H1 (cell line): ENCODE measurements around the gene CHST11. TPM values are rescaled to one million over a fixed set of nuclear protein-coding genes. Genes with fewer than 3 reads are reported as not detected.

Experiments
- CTCF ChIA-PET: fragments of 300-600 bp; sonication (Branson Sonifier 250); formaldehyde crosslinking; loops from one replicate; lab custom pipeline; 2021; ENCODE audit not compliant: partially characterized antibody; lab: Charles Lee
- POLR2A ChIA-PET: fragments of 300-600 bp; sonication (Branson Sonifier 250); formaldehyde crosslinking; loops from one replicate; lab custom pipeline; 2021; ENCODE audit warnings: inconsistent platforms; ENCODE audit not compliant: partially characterized antibody; lab: Charles Lee
- DNase-seq, 2 experiments: peaks; one replicate each; pipeline versions ENCODE4 v3.0.0 to v3.0.0-alpha.2; 2010 to 2022; ENCODE audit warnings: low spot score in 2 of 2, low read depth in 1 of 2, mixed read lengths in 1 of 2
- FAIRE-seq: peaks from 2 replicates; lab custom pipeline; 2011; peaks lifted over from hg19 to GRCh38; lab: Jason Lieb, UNC
- H2AFZ ChIP-seq: 2 replicates; pipeline ENCODE4 v1.8.1; 2012; ENCODE audit warnings: low read length, inconsistent platforms
- H2AK5ac ChIP-seq: 2 replicates; pipeline ENCODE4 v1.6.1; 2013; ENCODE audit warnings: low read depth, low read length
- H2BK120ac ChIP-seq: replicated peaks from 2 replicates; pipeline ENCODE3; 2013; ENCODE audit warnings: low read depth, low read length, inconsistent platforms
- H2BK12ac ChIP-seq: 2 replicates; pipeline ENCODE4 v1.6.1; 2013; ENCODE audit warnings: low read depth, low read length
- H2BK15ac ChIP-seq: 2 replicates; pipeline ENCODE4 v1.6.1; 2013; ENCODE audit warnings: low read length
- H2BK20ac ChIP-seq: 2 replicates; pipeline ENCODE4 v1.6.1; 2013; ENCODE audit warnings: low read length
- H2BK5ac ChIP-seq: 2 replicates; pipeline ENCODE4 v1.6.1; 2013; ENCODE audit warnings: low read depth, low read length
- H3K14ac ChIP-seq: 2 replicates; pipeline ENCODE4 v1.6.1; 2013; ENCODE audit warnings: inconsistent platforms; ENCODE audit not compliant: insufficient read length
- H3K18ac ChIP-seq: 2 replicates; pipeline ENCODE4 v1.6.1; 2013; ENCODE audit warnings: low read length; ENCODE audit errors: extremely low read depth
- H3K23ac ChIP-seq: 2 replicates; pipeline ENCODE4 v1.6.1; 2013; ENCODE audit warnings: inconsistent platforms; ENCODE audit not compliant: insufficient read length
- H3K23me2 ChIP-seq: 2 replicates; pipeline ENCODE4 v1.6.1; 2013; ENCODE audit warnings: low read depth, low read length
- H3K27ac ChIP-seq: 2 replicates; pipeline ENCODE4 v1.6.1; 2011; ENCODE audit warnings: low read depth, low read length, inconsistent platforms
- H3K27me3 ChIP-seq, 4 experiments: replicated peaks in 1 of 4; 1 replicate in 1 of 4; 2 replicates in 3 of 4; pipeline versions ENCODE4 v1.6.1 to v1.8.1; 2011 to 2013; ENCODE audit warnings: low read length in 3 of 4, mild to moderate bottlenecking in 3 of 4, inconsistent platforms in 2 of 4, mixed read lengths in 2 of 4, moderate library complexity in 1 of 4; ENCODE audit not compliant: control insufficient read depth in 3 of 4, insufficient read depth in 3 of 4; ENCODE audit errors: extremely low read depth in 1 of 4
- H3K36me3 ChIP-seq, 4 experiments: 2 replicates each; pipeline versions ENCODE4 v1.6.1 to v1.8.1; 2011 to 2013; ENCODE audit warnings: mild to moderate bottlenecking in 4 of 4, low read length in 3 of 4, moderate library complexity in 2 of 4, control low read depth in 1 of 4, inconsistent platforms in 1 of 4; ENCODE audit not compliant: insufficient read depth in 4 of 4, control insufficient read depth in 2 of 4
- H3K4ac ChIP-seq: replicated peaks from 2 replicates; pipeline ENCODE3; 2013; ENCODE audit warnings: low read length, low read depth, mixed read lengths, inconsistent platforms; ENCODE audit not compliant: insufficient read length
- H3K4me1 ChIP-seq, 4 experiments: replicated peaks in 1 of 4; 1 replicate in 1 of 4; 2 replicates in 3 of 4; pipeline versions ENCODE4 v1.6.1 to v1.8.1; 2011 to 2013; ENCODE audit warnings: low read length in 3 of 4, inconsistent platforms in 2 of 4, mixed read lengths in 1 of 4; ENCODE audit not compliant: insufficient read depth in 4 of 4, control insufficient read depth in 3 of 4
- H3K4me2 ChIP-seq, 2 experiments: 2 replicates each; pipeline versions ENCODE4 v1.6.1 to v1.8.1; 2011 to 2013; ENCODE audit warnings: low read depth in 2 of 2, low read length in 2 of 2, control low read depth in 1 of 2, inconsistent platforms in 1 of 2, mild to moderate bottlenecking in 1 of 2; ENCODE audit not compliant: insufficient read depth in 1 of 2
- H3K4me3 ChIP-seq, 4 experiments: fragments of 200-600, 300-600 bp in 1 of 4; sonication (generic), shearing (Covaris generic), sonication (Bioruptor Twin) in 1 of 4; 2 replicates each; pipeline versions ENCODE4 v1.5.1 to v1.8.1; 2011 to 2016; ENCODE audit warnings: low read length in 4 of 4, low read depth in 3 of 4, control low read depth in 2 of 4, inconsistent platforms in 2 of 4, mild to moderate bottlenecking in 2 of 4, mixed read lengths in 1 of 4, moderate library complexity in 1 of 4; ENCODE audit not compliant: insufficient read depth in 2 of 4; ENCODE audit errors: extremely low read depth in 1 of 4
- H3K56ac ChIP-seq: replicated peaks from 2 replicates; pipeline ENCODE3; 2013; ENCODE audit warnings: low read depth, mild to moderate bottlenecking, mixed read lengths, low read length, inconsistent platforms; ENCODE audit not compliant: insufficient read length
- H3K79me1 ChIP-seq: 2 replicates; pipeline ENCODE4 v1.6.1; 2013; ENCODE audit warnings: low read depth, low read length, control low read depth
- H3K79me2 ChIP-seq, 2 experiments: 2 replicates each; pipeline versions ENCODE4 v1.6.1 to v1.8.1; 2012 to 2013; ENCODE audit warnings: low read length in 2 of 2, mild to moderate bottlenecking in 2 of 2, inconsistent platforms in 1 of 2; ENCODE audit not compliant: insufficient read depth in 2 of 2, control insufficient read depth in 1 of 2
- H3K9ac ChIP-seq, 4 experiments: replicated peaks in 1 of 4; 1 replicate in 1 of 4; 2 replicates in 3 of 4; pipeline versions ENCODE4 v1.6.1 to v1.8.1; 2011 to 2013; ENCODE audit warnings: low read depth in 3 of 4, low read length in 3 of 4, control low read depth in 2 of 4, mild to moderate bottlenecking in 2 of 4, moderate library complexity in 2 of 4, inconsistent platforms in 1 of 4; ENCODE audit errors: extremely low read depth in 1 of 4
- H3K9me3 ChIP-seq, 2 experiments: 2 replicates each; pipeline versions ENCODE4 v1.6.1 to v1.8.1; 2012 to 2013; ENCODE audit warnings: mild to moderate bottlenecking in 2 of 2, moderate library complexity in 2 of 2, control low read depth in 1 of 2, inconsistent platforms in 1 of 2, low read depth in 1 of 2, low read length in 1 of 2, mixed read lengths in 1 of 2; ENCODE audit not compliant: insufficient read depth in 2 of 2
- H4K20me1 ChIP-seq, 2 experiments: replicated peaks in 1 of 2; 2 replicates each; pipeline versions ENCODE3 to v1.8.1; 2011 to 2013; ENCODE audit warnings: inconsistent platforms in 2 of 2, low read length in 2 of 2, mild to moderate bottlenecking in 1 of 2; ENCODE audit not compliant: insufficient read depth in 2 of 2, control insufficient read depth in 1 of 2
- H4K5ac ChIP-seq: 2 replicates; pipeline ENCODE4 v1.6.1; 2013; ENCODE audit warnings: low read length, low read depth, mixed read lengths, inconsistent platforms; ENCODE audit not compliant: insufficient read length
- H4K8ac ChIP-seq: 2 replicates; pipeline ENCODE4 v1.8.0; 2013; ENCODE audit warnings: mild to moderate bottlenecking, moderate library complexity, low read length, inconsistent platforms; ENCODE audit not compliant: insufficient read depth; ENCODE audit errors: extremely low read depth
- H4K91ac ChIP-seq: replicated peaks from 2 replicates; pipeline ENCODE3; 2013; ENCODE audit warnings: low read length, mixed read lengths, inconsistent platforms; ENCODE audit not compliant: insufficient read length
- ASH2L ChIP-seq: fragments of 200-600, 300-600 bp; sonication (generic); IDR thresholded peaks from one replicate; pipeline ENCODE4 v1.7.1; 2017; ENCODE audit warnings: low read length
- HDAC6 ChIP-seq: IDR thresholded peaks from one replicate; pipeline ENCODE4 v1.7.1; 2012; ENCODE audit warnings: low read depth, mild to moderate bottlenecking, inconsistent platforms, low read length, moderate library complexity
- WGBS, 2 experiments: shearing (Covaris generic) in 1 of 2; methylation state at CpG; one replicate each; pipeline versions ENCODE4 v1.1.6 to v1.1.7; 2013 to 2015; ENCODE audit warnings: low lambda C conversion rate in 2 of 2, mixed read lengths in 2 of 2, inconsistent platforms in 1 of 2, low coverage in 1 of 2, missing lambda C conversion rate in 1 of 2; ENCODE audit not compliant: insufficient replicate concordance in 2 of 2, insufficient coverage in 1 of 2, insufficient read length in 1 of 2; ENCODE audit errors: extremely low coverage in 1 of 2, missing lambda C conversion rate in 1 of 2; 5-methylcytosine and 5-hydroxymethylcytosine counted together
- polyA plus RNA-seq, 7 experiments: library from polyadenylated mRNA; depleted of rRNA in 3 of 7; stranded (reverse) in 5 of 7; unstranded in 2 of 7; fragments of >200 nt in 5 of 7; fragments of 200-250 nt in 2 of 7; gene quantifications; 1 replicate in 5 of 7; 2 replicates in 1 of 7; 4 replicates in 1 of 7; pipeline versions ENCODE4 v1.2.1 to v1.2.3, GENCODE V29; 2011 to 2013; ENCODE audit warnings: missing spikeins in 2 of 7, mixed read lengths in 2 of 7
- total RNA-seq: library from RNA; stranded (reverse); fragmentation: NEBNext Ultra II Directional; extraction: Animal tissue kit (Norgen Biotek cat#: 25700); gene quantifications from 2 replicates; pipeline ENCODE4 v1.2.1, GENCODE V29; 2021

The CHST11 gene
- total and polyA plus RNA-seq, 2 of the 8 experiments (the other 6 are each of a cell fraction or from before 2014, with no cell fraction given): 14.4 to 20.8 TPM

DNA sequence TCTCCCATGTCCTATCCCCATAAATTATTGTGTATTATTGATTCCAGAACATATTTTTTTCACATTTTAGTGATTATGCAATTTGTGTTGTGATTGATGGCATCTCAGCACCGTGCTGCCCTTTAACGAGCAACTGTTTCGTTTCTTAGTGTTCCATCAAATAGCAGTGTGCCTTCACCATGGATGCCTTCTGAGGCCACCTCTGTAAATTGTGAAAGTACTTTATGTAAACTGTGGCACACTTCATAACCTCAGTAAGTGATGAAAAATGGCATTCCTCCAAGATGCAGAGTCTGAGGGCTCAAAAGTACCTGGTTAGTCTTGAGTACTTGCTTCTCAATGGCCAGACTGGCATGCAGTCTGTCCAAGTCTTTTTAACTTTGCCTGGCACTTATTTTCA, 8.2 kb downstream of the CHST11 start:
- Histone ChIP-seq H3K79me2 (peaks cover 0 to 30% of the 10 kb centered on the region in 2 experiments; a peak in 2 of 4 replicates), H3K18ac (no peak overlapping the region)
- TF ChIP-seq HDAC6: no peak
- no peak for TF ChIP-seq ASH2L

More for the DNA sequence above, 8.2 kb downstream of the CHST11 start:
- Histone ChIP-seq H3K4me3 (no peak overlapping the region), H3K27ac (no peak overlapping the region), H4K5ac (no peak overlapping the region), H3K79me1 (peaks cover 10% of the 10 kb centered on the region), H2AFZ (no peak overlapping the region), H3K36me3 (no peaks in the 10 kb centered on the region), H3K27me3 (no peaks in the 10 kb centered on the region; a peak in 1 of 7 replicates), H3K56ac (no peak overlapping the region), H2BK12ac (no peak overlapping the region), H3K4me2 (no peak overlapping the region), H3K4ac (no peak overlapping the region), H3K4me1 (peaks cover 0 to 3% (median 0%) of the 10 kb centered on the region in 4 experiments; a peak in 1 of 7 replicates), H4K91ac (no peak overlapping the region), H3K23me2 (no peaks in the 10 kb centered on the region), H2BK5ac (no peak overlapping the region), H2BK15ac (no peak overlapping the region), H4K20me1 (peaks cover 3 to 8% of the 10 kb centered on the region in 2 experiments), H3K23ac (no peak overlapping the region), H3K14ac (no peak overlapping the region), H3K9ac (no peak overlapping the region; a peak in 1 of 7 replicates), H4K8ac (no peak overlapping the region), H2BK20ac (no peak overlapping the region), H2AK5ac (no peak overlapping the region), H3K9me3 (no peaks in the 10 kb centered on the region), H2BK120ac (no peak overlapping the region)
- no peak for DNase-seq
- no peak for FAIRE-seq
- ChIA-PET POLR2A (no interaction called here), CTCF (no interaction called here)
- 87% methylated on average over 3 of the region's 3 CpGs; no CpG with 5 or more reads in 1 of the 2 experiments for WGBS, 2 experiments
